GM18505 (cell line): ENCODE measurements around the gene ENSA.
"Not testable (repeated sequence)": the region's sequence is repeated elsewhere in the genome, so short reads cannot be mapped to it uniquely, and the experiment has no call there.

Experiments used
- ATAC-seq: cut with Tn5 transposase; IDR thresholded peaks from one replicate; pipeline ENCODE4 v1.9.1; 2021; ENCODE audit not compliant: unreplicated experiment
- POLR2A ChIP-seq: IDR thresholded peaks from 4 replicates; pipeline ENCODE4 v1.6.1; 2011; ENCODE audit warnings: borderline replicate concordance; ENCODE audit not compliant: insufficient read depth, insufficient read length; ENCODE audit errors: extremely low read depth

ENSA gene

DNA sequence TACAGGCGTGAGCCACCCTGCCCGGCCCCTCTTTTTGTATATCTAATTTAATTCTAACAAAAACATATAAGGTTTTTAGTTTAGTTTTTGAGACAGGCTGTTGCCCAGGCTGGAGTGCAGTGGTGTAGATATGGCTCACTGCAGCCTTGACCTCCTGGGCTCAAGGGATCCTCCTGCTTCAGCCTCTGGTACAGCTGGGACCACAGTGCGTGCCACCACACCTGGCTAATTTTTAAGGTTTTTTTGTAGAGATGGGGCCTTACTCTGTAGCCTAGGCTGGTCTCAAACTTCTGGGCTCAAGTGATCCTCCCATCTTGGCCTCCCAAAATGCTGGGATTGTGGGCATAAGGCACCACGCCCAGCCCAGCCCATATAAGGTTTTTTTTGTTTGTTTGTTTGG, 18.8 kb downstream of the ENSA start:
- TF ChIP-seq POLR2A, result no peak
- no peak for ATAC-seq

DNA sequence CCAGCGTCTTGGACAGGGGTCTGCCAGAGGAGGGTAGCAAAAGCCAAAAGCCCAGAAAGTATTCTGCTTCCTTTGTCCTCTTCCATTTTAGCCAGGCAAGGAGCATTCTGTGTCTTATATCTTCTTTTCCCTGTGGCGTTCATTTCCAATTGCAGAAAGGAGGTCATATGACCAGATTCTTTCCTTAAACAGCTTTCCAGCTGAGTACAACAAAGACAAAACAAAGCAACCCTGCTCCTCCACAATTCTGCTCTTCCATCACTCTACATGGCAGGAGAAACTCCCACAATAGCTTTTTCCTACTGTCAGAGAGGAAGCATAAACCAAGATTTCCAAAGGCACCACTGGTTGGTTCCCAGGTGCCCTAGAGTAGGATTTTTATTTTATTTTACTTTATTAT, 19.7 kb downstream of the ENSA start:
- TF ChIP-seq POLR2A, result no peak
- no peak for ATAC-seq

DNA sequence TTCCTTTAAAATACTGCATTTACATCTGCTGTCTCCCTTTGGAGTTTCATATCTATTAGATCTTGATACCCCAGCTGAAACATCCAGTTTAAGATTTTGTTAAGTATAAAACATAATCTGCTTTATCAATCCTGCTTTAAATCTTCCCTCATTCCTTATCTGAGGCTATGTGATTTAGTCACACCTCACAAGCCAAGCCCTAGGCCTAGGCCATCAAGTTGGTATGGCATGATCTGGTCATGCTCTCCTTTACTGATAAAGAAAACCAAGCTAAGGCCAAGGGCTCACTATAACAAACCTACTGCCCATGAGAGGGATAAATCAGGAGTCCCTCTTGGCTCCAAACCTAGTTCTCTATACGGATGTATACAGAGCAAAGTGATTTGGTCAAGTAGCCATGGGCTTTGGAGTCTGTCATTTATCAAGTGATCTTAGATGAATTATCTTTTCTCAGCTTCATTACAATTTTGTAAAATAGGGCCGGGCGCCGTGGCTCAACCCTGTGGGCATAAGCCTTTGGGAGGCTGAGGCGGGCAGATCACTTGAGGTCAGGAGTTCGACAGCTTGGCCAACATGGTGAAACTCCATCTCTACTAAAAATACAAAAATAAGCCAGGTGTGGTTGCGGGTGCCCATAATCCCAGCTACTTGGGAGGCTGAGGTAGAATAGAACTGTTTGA, 22.8 kb downstream of the ENSA start:
- ATAC-seq, result no peak

DNA sequence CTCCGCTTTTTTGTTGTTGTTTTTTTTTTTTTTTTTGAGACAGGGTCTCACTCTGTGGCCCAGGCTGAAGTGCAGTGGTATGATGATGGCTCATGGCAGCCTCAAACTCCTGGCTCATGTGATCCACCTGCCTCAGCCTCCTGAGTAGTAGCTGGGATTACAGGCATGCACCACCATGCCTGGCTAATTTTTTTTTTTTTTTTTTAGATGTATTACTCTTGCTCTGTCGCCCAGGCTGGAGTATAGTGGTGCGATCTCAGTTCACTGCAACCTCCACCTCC, 24.0 kb downstream of the ENSA start:
- ATAC-seq, result not testable (repeated sequence)

More for the DNA sequence above, 22.8 kb downstream of the ENSA start:
- no peak for TF ChIP-seq POLR2A

DNA sequence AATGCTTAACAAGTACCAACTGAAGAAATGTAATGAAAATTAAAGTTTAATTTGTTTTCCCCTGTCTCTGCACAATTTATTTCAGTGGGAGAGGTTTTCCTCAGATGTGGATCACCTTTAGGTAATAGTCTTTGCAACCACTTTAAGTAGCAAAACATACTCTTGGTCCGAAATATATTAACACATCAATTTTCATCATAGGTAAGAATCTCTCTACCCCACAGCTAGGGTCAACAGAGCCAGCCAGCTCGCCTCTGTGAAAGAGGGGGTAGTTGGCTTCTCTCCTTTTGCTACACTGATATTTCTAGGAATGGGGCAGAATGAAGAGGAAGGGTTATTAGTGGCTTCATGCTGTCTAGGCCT, 25.2 kb downstream of the ENSA start:
- ATAC-seq, result no peak
- TF ChIP-seq POLR2A, result no peak

DNA sequence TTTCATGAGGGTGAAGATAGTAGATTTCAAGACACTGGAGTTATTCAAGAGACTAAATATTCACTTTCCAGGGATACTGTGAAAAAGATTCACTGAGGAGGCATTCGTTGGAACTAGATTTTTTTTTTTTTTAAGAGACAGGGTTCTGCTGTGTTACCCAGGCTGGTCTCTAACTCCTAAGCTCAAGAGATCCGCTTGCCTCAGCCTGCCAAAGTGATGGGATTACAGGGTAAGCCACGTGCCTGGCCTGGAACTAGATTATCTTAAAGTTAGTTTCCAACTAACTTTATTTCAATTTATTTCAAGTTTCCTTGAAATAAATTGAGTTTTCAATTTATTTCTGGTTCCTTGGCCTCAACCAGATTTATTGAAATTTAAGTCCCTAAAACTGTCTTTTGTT, 25.7 kb downstream of the ENSA start:
- TF ChIP-seq POLR2A, result no peak

DNA sequence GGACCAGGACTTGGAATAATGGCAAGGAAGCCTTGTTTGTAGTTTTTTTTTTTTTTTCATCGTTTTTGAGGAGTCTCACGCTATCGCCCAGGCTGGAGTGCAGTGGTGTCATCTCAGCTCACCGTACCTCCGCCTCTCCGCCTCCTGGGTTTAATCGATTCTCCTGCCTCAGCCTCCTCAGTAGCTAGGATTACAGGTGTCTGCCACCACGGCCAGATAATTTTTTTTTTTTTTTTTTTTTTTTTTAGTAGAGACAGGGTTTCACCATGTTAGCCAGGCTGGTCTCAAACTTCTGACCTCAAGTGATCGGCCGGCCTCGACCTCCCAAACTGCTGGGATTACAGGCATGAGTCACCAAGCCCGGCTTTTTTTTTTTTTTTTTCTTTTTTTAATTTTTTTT, 27.0 kb downstream of the ENSA start:
- ATAC-seq, result not testable (repeated sequence)

More for the DNA sequence above, 25.7 kb downstream of the ENSA start:
- ATAC-seq, result no peak

DNA sequence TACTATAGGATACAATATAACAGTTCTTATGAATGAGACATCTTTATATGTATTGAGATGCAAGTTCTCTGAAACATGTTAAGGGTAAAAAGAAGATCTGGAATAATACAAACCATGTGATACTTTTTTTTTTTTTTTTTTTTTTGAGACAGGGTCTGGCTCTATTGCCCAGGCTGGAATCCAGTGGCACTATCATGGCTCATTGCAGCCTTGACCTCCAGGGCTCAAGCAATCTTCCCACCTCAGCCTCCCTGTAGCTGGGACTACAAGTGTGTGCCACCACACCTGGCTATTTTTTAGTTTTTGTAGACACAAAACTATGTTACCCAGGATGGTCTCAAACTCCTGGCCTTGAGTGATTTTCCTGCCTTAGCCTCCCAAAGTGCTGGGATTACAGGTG, 27.9 kb downstream of the ENSA start:
- no peak for ATAC-seq
- TF ChIP-seq POLR2A, result no peak

DNA sequence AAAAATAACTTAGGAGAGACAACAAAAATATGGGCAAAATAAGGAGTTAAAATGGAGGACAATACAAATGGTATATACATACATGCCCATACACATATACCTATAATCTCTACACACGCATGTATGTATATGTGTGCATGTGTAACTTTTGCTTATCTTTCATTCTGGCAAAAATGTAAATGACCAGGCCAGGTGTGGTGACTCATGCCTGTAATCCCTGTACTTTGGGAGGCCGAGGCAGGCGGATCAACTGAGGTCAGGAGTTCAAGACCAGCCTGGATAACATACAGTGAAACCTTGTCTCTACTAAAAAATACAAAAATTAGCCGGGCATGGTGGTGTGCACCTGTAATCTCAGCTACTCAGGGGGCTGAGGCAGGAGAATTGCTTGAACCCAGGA, 31.1 kb downstream of the ENSA start:
- not testable (repeated sequence) for ATAC-seq

DNA sequence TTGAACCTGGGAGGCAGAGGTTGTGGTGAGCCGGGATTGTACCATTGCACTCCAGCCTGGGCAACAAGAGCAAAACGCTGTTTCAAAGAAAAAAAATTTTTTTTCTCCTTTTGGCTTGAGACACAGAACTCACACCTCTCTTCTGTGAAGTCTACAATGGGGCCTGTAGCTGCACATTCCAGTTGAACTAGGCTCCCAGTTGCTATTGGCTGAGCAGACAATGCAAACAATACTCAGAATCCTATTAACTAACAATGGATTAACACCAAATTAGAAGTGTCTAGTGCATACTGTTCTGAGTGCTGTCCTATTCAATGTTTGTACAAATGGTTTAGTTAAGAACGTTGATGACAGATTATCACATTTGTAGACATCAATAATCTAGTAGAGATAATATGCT, 32.4 kb downstream of the ENSA start:
- no peak for ATAC-seq
- no peak for TF ChIP-seq POLR2A

DNA sequence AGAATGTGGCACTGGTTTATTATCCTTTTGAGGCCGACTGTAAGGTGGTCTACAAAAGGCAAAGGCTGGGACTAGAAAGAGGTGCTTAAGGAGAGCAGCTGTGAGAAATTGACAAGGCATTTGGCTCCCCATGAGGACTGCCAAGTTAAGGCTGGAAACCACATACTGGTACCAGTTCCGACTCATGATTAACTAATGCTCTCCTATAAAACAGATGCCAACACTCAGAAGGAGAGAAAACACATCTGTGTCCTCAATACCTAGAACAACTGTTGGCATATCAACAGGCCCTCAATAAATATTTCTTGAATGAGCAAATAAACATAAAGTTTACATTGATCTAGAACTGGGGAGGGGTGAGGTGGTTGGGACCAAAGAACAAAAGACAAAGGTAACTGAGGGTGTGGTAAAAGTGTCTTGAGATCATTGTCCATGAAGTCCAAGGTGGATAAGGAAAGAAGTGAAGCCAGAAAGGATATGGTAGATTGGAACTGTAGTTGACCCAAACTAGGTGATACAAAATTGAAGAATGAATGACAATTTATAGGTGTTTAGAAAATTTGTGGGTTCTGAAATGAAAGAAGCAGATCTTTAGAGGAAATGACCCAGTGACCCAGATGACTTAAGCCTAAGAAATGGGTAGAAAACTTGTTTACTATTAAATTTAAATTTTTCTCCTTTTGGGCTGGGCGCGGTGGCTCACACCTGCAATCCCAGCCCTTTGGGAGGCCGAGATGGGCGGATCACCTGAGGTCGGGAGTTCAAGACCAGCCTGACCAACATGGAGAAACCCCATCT, 33.1 kb downstream of the ENSA start:
- ATAC-seq, result no peak
- TF ChIP-seq POLR2A, result no peak

DNA sequence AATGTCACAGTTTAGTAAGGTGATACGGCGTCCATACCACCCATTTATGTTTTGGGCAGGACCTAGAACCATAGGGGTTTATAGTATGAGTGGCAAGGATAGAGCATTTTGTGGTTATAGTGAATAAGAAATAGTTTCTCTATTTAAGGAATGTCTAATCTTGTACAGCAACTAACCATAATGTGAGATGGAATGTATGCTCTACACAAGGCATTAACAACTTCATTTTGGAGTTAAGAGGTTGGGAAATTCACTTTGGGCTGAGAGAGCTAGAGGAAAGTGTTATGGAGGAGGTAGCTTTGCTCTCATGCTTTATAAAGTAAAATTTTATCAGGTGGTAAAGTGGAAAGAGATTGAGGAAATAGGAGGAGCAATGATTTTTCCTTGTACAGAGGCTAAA, 47.0 kb downstream of the ENSA start:
- TF ChIP-seq POLR2A, result no peak
- no peak for ATAC-seq

DNA sequence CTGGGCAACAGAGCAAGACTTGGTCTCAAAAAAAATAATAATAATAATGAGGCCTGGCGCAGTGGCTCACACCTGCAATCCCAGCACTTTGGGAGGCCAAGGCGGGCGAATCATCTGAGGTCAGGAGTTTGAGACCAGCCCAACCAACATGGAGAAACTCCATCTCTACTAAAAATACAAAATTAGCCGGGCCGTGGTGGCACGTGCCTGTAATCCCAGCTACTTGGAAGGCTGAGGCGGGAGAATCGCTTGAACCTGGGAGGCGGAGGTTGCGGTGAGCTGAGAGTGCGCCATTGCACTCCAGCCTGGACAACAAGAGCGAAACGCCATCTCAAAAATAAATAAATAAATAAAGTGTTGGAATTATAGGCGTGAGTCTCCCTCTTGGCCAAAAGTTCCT, 47.5 kb downstream of the ENSA start:
- ATAC-seq, result not testable (repeated sequence)

DNA sequence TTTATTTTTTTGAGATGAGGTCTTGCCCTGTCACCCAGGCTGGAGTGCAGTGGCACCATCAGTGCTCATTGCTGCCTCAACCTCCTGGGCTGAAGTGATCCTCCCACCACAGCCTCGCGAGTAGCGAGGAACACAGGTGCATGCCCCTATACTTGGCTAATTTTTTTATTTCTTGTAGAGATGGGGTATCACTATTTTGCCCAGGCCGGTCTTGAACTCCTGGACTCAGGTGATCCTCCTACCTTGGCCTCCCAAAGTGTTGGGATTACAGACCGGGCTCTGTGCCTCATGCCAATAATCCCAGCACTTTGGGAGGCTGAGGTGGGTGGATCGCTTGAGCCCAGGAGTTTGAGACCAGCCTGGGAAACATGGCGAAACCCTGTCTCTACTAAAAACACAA, 48.0 kb downstream of the ENSA start:
- ATAC-seq, result not testable (repeated sequence)

DNA sequence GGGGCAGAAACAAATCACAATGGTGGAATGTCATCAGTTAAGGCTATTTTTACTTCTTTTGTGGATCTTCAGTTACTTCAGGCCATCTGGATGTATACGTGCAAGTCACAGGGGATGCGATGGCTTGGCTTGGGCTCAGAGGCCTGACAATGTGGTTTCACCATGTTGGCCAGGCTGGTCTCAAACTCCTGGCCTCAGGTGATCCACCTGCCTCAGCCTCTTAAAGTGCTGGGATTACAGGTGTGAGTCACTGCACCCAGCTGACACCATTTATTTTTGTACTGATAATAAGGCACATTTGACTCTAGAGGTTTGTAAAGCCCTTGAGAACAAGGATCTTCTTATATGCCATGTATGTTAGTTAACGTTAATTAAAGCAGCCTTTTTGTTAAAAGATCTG, 48.4 kb downstream of the ENSA start:
- ATAC-seq, result not testable (repeated sequence)
